ENCODE measurements around the gene KRAS. TPM values are rescaled to one million over a fixed set of nuclear protein-coding genes. Genes with fewer than 3 reads are reported as not detected.

KRAS gene
- total RNA-seq, 6 experiments from 2014 or later: 10.1 to 28.8 (median 10.9) TPM

GRCh38 chr12:25186788-25187402 is 63.8 kb downstream of the KRAS start:
- DNase-seq (no peak), ATAC-seq (peak in 3 of 4 donors; percentile 38 to 66 (median 63))
- no peaks in the 10 kb centered on the region for H3K27me3 ChIP-seq
- H3K27ac ChIP-seq: no peak overlapping the region
- H3K9me3 ChIP-seq: no peaks in the 10 kb centered on the region
- WGBS (ENCODE audit: insufficient coverage, low coverage, low lambda C conversion rate, missing lambda C conversion rate): 44% methylated on average over 3 of the region's 3 CpGs
- intact Hi-C loops (cut with DNase I): no loop called here
- peak overlapping the region in 2 of 3 donors; percentile 0 to 10 for H3K4me3 ChIP-seq
- H3K4me1 ChIP-seq: no peaks in the 10 kb centered on the region
- TF ChIP-seq CTCF (IDR thresholded peaks at IDR 0.05): no peak
- H3K36me3 ChIP-seq: no peaks in the 10 kb centered on the region

DNA sequence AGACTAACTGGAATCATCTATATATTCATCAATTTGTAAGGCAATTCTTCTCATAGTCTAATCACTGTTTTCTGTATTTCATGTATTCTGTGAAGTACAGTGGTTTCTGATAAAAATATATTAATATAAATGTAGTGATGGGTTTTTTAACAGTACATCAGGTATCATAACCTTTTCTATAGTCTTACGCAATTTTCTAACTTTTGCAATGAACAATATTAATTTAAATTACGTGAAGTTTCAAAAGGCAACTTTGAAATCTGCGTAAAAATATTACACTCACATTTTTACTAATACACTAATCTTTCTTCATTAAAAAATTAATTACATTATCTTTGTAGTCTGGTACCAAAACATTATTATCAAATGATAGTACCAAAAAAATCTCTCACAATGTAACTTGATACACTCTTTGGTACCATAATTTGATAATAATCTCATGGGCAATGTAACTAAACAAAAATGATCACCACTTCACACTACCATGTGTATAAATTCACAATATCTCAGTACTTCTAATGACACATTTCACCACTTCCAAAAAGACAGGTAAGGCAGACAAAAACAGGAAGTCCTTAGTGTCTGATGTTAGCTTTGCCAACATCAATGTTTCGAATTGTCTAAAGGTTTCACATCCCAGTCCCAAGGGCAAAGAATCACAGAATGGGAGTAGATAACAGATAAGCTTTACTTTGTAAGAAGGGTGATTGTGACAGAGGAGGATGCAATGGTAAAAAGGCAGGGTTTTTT is 64.5 kb downstream of the KRAS start:
- Histone ChIP-seq H3K27me3 (no peaks in the 10 kb centered on the region), H3K36me3 (no peaks in the 10 kb centered on the region), H3K9me3 (no peaks in the 10 kb centered on the region), H3K4me3 (no peak overlapping the region), H3K27ac (no peak overlapping the region), H3K4me1 (no peaks in the 10 kb centered on the region)
- intact Hi-C loops (cut with DNase I): no loop called here
- 78% methylated on average over 4 of the region's 4 CpGs for WGBS (ENCODE audit: insufficient coverage, low coverage, low lambda C conversion rate, missing lambda C conversion rate)
- ATAC-seq: peak in 3 of 4 donors; percentile 17 to 48 (median 33)
- TF ChIP-seq POLR2A (IDR thresholded peaks at IDR 0.05): no peak
- TF ChIP-seq CTCF (IDR thresholded peaks at IDR 0.05): no peak
- DNase-seq: no peak

GRCh38 chr12:25184132-25184531 is 66.6 kb downstream of the KRAS start:
- Histone ChIP-seq H3K9me3 (no peaks in the 10 kb centered on the region), H3K4me3 (no peak overlapping the region), H3K27me3 (no peaks in the 10 kb centered on the region), H3K4me1 (no peaks in the 10 kb centered on the region), H3K36me3 (no peaks in the 10 kb centered on the region), H3K27ac (no peak overlapping the region)
- TF ChIP-seq POLR2A (IDR thresholded peaks at IDR 0.05) (no peak), CTCF (IDR thresholded peaks at IDR 0.05) (no peak)
- ATAC-seq (no peak), DNase-seq (no peak)
- intact Hi-C loops (cut with DNase I): no loop called here
- WGBS (ENCODE audit: insufficient coverage, low coverage, low lambda C conversion rate, missing lambda C conversion rate): 38% methylated on average over 2 of the region's 2 CpGs

DNA sequence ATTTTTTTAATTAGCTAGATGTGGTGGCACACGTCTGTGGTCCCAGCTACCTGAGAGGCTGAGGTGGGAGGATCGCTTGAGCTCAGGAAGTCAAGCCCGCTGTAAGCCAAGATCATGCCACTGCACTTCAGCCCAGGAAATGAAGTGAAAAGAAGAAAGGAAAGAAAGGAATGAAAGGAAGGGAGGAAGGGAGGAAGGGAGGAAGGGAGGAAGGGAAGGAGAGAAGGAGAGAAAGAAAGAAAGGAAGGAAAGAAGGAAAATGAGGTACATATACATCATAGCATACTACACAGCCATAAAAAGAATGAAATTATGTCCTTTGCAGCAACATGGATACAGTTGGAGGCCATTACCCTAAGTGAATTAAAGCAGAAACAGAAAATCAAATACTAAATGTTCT is 68.0 kb downstream of the KRAS start:
- H3K9me3 ChIP-seq: no peaks in the 10 kb centered on the region
- no peak overlapping the region for H3K4me3 ChIP-seq
- DNase-seq (no peak), ATAC-seq (no peak)
- H3K27ac ChIP-seq: no peak overlapping the region
- H3K36me3 ChIP-seq: no peaks in the 10 kb centered on the region
- intact Hi-C loops (cut with DNase I): no loop called here
- H3K4me1 ChIP-seq: no peaks in the 10 kb centered on the region
- WGBS (ENCODE audit: insufficient coverage, low coverage, low lambda C conversion rate, missing lambda C conversion rate): 81% methylated on average over 3 of the region's 3 CpGs
- H3K27me3 ChIP-seq: no peaks in the 10 kb centered on the region
- TF ChIP-seq CTCF (IDR thresholded peaks at IDR 0.05) (no peak), POLR2A (IDR thresholded peaks at IDR 0.05) (no peak)

Data from right lobe of liver (tissue), 6 donors.